B cell (primary cell): ENCODE results near the gene CROT.

Experiments used
- EZH2 ChIP-seq: IDR thresholded peaks from 2 replicates; pipeline ENCODE4 v1.6.1; 2012; ENCODE audit warnings: borderline replicate concordance, low read depth, mild to moderate bottlenecking, moderate library complexity, low read length; ENCODE audit not compliant: insufficient read depth, poor library complexity, severe bottlenecking
- TF ChIP-seq, protein P1 (sequence below): fragments of 200-600 bp; IDR thresholded peaks from one replicate; pipeline ENCODE4 v1.8.0; 2022; ENCODE audit warnings: antibody characterized with exemption, mild to moderate bottlenecking

DNA sequence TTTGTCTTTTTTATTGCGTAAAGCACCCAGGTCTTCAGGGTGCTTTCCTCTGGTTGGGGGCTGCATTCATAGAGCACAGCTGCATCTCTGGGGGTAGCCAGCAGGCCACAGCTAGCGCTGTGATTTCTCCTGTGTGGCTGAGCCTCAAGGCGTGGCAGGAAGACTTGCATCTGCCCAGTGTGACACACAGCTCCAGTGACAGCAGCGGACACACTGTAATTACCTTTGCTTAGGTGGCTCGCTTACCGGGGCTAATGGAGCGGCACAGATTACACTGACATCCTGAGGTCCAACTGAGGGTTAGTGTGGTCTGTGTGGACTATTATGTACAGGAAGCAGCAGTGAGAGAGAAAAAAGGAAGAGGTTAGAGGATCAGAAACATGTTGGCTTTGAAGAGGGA, 102.9 kb downstream of the CROT start:
- TF ChIP-seq, protein P1, sequence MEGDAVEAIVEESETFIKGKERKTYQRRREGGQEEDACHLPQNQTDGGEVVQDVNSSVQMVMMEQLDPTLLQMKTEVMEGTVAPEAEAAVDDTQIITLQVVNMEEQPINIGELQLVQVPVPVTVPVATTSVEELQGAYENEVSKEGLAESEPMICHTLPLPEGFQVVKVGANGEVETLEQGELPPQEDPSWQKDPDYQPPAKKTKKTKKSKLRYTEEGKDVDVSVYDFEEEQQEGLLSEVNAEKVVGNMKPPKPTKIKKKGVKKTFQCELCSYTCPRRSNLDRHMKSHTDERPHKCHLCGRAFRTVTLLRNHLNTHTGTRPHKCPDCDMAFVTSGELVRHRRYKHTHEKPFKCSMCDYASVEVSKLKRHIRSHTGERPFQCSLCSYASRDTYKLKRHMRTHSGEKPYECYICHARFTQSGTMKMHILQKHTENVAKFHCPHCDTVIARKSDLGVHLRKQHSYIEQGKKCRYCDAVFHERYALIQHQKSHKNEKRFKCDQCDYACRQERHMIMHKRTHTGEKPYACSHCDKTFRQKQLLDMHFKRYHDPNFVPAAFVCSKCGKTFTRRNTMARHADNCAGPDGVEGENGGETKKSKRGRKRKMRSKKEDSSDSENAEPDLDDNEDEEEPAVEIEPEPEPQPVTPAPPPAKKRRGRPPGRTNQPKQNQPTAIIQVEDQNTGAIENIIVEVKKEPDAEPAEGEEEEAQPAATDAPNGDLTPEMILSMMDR = no peak
- TF ChIP-seq EZH2 = no peak
